Measurements from ENCODE around the gene RUFY1.
"Not testable (repeated sequence)": the region's sequence is repeated elsewhere in the genome, so short reads cannot be mapped to it uniquely, and the experiment has no call there.

Gene RUFY1

GRCh38 chr5:179550511-179551342 lies at the start of gene RUFY1:
RUFY1 (plus strand) TSS chr5:179550554; CDS start chr5:179550570, 16 bp downstream.
- no peak for TF ChIP-seq CTCF (IDR thresholded peaks at IDR 0.05; ENCODE audit: control insufficient read depth, insufficient read depth, low read depth, low read length, missing control alignments)
- no peak for DNase-seq (ENCODE audit: low read depth)
- peak within 1 kb of the TSS; percentile 66 for H3K4me3 ChIP-seq (ENCODE audit: control insufficient read depth, low read depth, low read length)

GRCh38 chr5:179501997-179502396 lies 48.4 kb upstream of the RUFY1 start:
- DNase-seq (ENCODE audit: low read depth); H3K4me3 ChIP-seq (ENCODE audit: control insufficient read depth, low read depth, low read length): not testable (repeated sequence)

- not testable (repeated sequence) for H3K4me3 ChIP-seq (ENCODE audit: control insufficient read depth, low read depth, low read length); DNase-seq (ENCODE audit: low read depth)
Measured at GRCh38 chr5:179502420-179502819, 47.9 kb upstream of the RUFY1 start.

GRCh38 chr5:179504191-179504590 lies 46.2 kb upstream of the RUFY1 start:
- TF ChIP-seq CTCF (IDR thresholded peaks at IDR 0.05; ENCODE audit: control insufficient read depth, insufficient read depth, low read depth, low read length, missing control alignments): no peak
- no peak overlapping the region for H3K4me3 ChIP-seq (ENCODE audit: control insufficient read depth, low read depth, low read length)
- DNase-seq (ENCODE audit: low read depth): no peak

GRCh38 chr5:179504600-179505396 lies 45.6 kb upstream of the RUFY1 start:
- no peak for DNase-seq (ENCODE audit: low read depth)
- no peak overlapping the region for H3K4me3 ChIP-seq (ENCODE audit: control insufficient read depth, low read depth, low read length)
- TF ChIP-seq CTCF (IDR thresholded peaks at IDR 0.05; ENCODE audit: control insufficient read depth, insufficient read depth, low read depth, low read length, missing control alignments): no peak

GRCh38 chr5:179505636-179506261 lies 44.6 kb upstream of the RUFY1 start:
- no peak overlapping the region for H3K4me3 ChIP-seq (ENCODE audit: control insufficient read depth, low read depth, low read length)
- TF ChIP-seq CTCF (IDR thresholded peaks at IDR 0.05; ENCODE audit: control insufficient read depth, insufficient read depth, low read depth, low read length, missing control alignments): no peak
- DNase-seq (ENCODE audit: low read depth): no peak

- DNase-seq (ENCODE audit: low read depth): no peak
- H3K4me3 ChIP-seq (ENCODE audit: control insufficient read depth, low read depth, low read length): no peak overlapping the region
- no peak for TF ChIP-seq CTCF (IDR thresholded peaks at IDR 0.05; ENCODE audit: control insufficient read depth, insufficient read depth, low read depth, low read length, missing control alignments)
Measured at GRCh38 chr5:179509239-179509638, 41.1 kb upstream of the RUFY1 start.
